Neural crest cell (in vitro differentiated cells): ENCODE data around the gene CFAP77. TPM values are rescaled to one million over a fixed set of nuclear protein-coding genes. Genes with fewer than 3 reads are reported as not detected.

Source experiments
- DNase-seq: peaks from one replicate; pipeline ENCODE4 v3.0.0; 2021; ENCODE audit warnings: low read depth, mixed read lengths, low spot score
- H3K27ac Mint-ChIP-seq: one replicate; pipeline ENCODE4 v1.8.0; 2021; ENCODE audit warnings: mild to moderate bottlenecking, mixed read lengths; ENCODE audit not compliant: unreplicated experiment
- H3K27me3 Mint-ChIP-seq: 2 replicates; pipeline ENCODE4 v1.8.0; 2021; ENCODE audit warnings: low read depth, mild to moderate bottlenecking, mixed read lengths
- H3K36me3 Mint-ChIP-seq: 2 replicates; pipeline ENCODE4 v1.8.0; 2021; ENCODE audit warnings: low read depth, mild to moderate bottlenecking, mixed read lengths
- H3K4me1 Mint-ChIP-seq: 2 replicates; pipeline ENCODE4 v1.8.0; 2021; ENCODE audit warnings: mixed read lengths
- H3K4me3 Mint-ChIP-seq: one replicate; pipeline ENCODE4 v1.8.0; 2021; ENCODE audit warnings: mild to moderate bottlenecking, mixed read lengths
- H3K9me3 Mint-ChIP-seq: 2 replicates; pipeline ENCODE4 v1.8.0; 2021; ENCODE audit warnings: mixed read lengths
- total RNA-seq: library from RNA; stranded (reverse); gene quantifications from 2 replicates; pipeline ENCODE4 v1.2.1, GENCODE V29; 2021
- TF ChIP-seq, protein P1 (sequence below): fragments of 200-600 bp; sonication (generic); conservative IDR thresholded peaks from 2 replicates; pipeline ENCODE4 v1.5.0; 2021; ENCODE audit warnings: antibody characterized with exemption, mild to moderate bottlenecking

Gene CFAP77
- total RNA-seq, 1 donor from 2014 or later, result 0.23 TPM

DNA sequence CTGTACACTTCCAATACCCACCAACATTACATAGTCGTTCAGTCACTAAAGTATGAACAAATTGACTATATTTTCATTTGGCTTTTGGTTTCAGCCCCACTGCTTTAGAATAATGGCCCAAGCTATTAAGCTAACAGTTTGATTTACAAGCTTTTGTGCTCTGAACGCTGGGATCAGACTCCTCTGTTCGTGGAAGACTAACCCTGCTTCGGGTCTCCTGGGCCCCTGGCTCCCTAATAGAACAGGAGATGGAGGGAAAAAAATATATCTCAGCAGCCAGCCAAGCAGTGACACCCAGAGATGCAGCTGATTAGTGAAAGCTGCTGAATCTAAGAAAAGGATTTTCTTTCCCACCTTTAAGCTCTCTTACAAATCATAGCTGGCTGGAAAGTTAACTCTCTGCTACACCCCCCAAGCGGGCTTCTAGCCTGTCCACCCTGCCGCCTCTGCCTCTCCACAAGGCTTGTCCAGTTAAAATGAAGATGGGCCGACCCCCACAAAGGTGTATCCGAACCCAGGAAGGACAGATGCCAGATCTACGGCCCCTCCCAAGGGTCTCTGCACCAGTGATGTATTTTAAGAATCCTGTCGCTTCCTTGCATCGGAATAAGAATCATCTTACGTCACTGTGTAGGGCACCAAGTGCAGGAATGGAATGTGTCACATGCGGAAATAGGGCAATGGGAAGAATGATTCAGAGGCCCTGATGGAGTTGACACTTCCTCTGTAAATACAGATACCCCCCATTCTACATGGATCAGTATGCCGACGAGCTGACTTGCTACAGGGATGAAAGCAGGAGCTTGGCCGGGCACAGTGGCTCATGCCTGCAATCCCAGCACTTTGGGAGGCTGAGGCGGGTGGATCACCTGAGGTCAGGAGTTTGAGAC, 139.0 kb downstream of the CFAP77 start:
- no peak for DNase-seq
- H3K27me3 Mint-ChIP-seq, result no peaks in the 10 kb centered on the region
- TF ChIP-seq, protein P1, sequence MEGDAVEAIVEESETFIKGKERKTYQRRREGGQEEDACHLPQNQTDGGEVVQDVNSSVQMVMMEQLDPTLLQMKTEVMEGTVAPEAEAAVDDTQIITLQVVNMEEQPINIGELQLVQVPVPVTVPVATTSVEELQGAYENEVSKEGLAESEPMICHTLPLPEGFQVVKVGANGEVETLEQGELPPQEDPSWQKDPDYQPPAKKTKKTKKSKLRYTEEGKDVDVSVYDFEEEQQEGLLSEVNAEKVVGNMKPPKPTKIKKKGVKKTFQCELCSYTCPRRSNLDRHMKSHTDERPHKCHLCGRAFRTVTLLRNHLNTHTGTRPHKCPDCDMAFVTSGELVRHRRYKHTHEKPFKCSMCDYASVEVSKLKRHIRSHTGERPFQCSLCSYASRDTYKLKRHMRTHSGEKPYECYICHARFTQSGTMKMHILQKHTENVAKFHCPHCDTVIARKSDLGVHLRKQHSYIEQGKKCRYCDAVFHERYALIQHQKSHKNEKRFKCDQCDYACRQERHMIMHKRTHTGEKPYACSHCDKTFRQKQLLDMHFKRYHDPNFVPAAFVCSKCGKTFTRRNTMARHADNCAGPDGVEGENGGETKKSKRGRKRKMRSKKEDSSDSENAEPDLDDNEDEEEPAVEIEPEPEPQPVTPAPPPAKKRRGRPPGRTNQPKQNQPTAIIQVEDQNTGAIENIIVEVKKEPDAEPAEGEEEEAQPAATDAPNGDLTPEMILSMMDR, result no peak
- H3K4me1 Mint-ChIP-seq, result peaks cover 50% of the 10 kb centered on the region
- no peaks in the 10 kb centered on the region for H3K36me3 Mint-ChIP-seq
- H3K27ac Mint-ChIP-seq, result peak overlapping the region; percentile 63
- peak overlapping the region; percentile 68 for H3K4me3 Mint-ChIP-seq
- no peaks in the 10 kb centered on the region for H3K9me3 Mint-ChIP-seq

DNA sequence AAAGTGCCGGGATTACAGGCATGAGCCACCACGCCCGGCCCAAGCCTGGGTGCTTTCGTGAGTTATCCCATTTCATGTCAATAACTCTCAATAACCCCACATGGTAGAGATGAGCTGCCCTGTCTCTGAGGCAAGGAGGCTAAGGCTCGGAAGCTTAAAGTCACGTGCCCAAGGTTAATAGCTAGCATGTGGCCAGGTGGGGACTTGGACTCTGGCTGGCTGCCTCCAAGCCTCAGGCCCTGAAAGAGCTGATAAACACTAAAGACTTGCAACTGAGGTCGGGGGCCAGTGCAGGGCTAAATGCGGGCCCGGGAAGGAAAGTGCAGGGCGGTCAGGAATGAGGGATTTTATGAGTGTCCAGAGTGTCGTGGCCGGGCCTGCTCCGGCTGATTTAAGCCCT, 141.5 kb downstream of the CFAP77 start:
- Mint-ChIP-seq H3K9me3 (peaks cover 5% of the 10 kb centered on the region), H3K27ac (no peak overlapping the region), H3K4me3 (no peak overlapping the region), H3K4me1 (peaks cover 57% of the 10 kb centered on the region), H3K36me3 (no peaks in the 10 kb centered on the region), H3K27me3 (peaks cover 3% of the 10 kb centered on the region)
- TF ChIP-seq, protein P1, result no peak
- no peak for DNase-seq

DNA sequence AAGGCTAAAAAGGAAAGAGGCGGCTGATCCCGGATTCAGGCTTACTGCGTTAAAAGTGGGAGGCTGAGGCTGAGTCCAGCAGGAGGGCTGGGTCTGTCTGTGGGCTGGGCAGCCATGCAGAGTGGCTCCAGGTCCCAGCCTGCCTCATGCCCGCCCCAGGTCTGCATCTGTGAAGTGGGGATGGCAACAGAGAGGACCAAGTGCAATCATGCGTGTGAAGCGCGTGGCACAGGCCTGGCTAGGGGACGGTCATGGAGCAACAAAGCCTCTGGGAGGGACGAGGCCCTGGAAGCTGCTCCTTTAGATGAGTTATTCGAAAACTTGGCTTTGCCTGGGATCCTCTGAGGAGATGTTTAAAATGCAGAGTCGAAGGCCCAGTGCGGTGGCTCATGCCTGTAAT, 142.0 kb downstream of the CFAP77 start:
- Mint-ChIP-seq H3K27ac (no peak overlapping the region), H3K36me3 (no peaks in the 10 kb centered on the region), H3K9me3 (peaks cover 5% of the 10 kb centered on the region), H3K27me3 (peaks cover 5% of the 10 kb centered on the region), H3K4me1 (peaks cover 57% of the 10 kb centered on the region), H3K4me3 (no peak overlapping the region)
- no peak for DNase-seq
- TF ChIP-seq, protein P1, result no peak

DNA sequence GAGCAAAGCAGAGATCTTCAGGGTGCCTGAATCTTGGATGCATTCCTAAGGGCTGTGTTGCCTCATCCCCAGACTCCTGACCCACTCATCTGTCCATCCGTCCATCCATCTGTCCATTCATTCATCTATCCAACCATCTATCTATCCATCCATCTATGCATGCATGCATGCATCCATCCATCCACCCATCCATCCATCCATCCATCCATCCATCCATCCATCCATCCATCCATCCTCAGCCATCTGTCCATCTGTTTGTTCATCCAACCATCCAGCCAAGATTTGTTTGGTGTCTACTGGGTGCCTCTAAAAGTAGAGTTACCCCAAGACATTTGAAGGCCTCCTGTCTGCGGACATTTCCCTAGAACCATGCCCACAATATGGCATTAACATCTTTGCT, 144.7 kb downstream of the CFAP77 start:
- peaks cover 5% of the 10 kb centered on the region for H3K27me3 Mint-ChIP-seq
- H3K4me1 Mint-ChIP-seq, result peaks cover 42% of the 10 kb centered on the region
- H3K9me3 Mint-ChIP-seq, result peaks cover 9% of the 10 kb centered on the region
- H3K4me3 Mint-ChIP-seq, result no peak overlapping the region
- no peaks in the 10 kb centered on the region for H3K36me3 Mint-ChIP-seq
- TF ChIP-seq, protein P1, result no peak
- DNase-seq, result no peak
- H3K27ac Mint-ChIP-seq, result no peak overlapping the region

DNA sequence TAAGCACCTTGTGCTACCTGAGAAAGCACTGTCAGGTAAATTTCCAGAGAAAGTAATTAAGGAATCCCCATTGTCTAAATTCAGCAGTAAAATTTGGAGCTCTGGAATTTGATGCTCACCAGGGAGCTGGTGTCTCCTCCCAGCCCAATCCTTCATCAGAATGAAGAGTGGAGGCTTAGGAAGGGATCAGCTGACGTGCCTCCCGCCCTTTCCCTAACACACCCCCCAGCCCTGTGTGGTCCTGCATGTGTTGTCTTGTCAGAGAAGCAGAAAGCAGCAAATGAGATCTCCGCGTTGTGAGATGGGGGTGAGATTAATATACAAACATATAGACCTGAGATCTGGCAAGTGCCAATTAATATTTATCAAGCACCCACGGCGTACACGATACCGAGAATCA, 145.5 kb downstream of the CFAP77 start:
- Mint-ChIP-seq H3K4me1 (peaks cover 42% of the 10 kb centered on the region), H3K36me3 (no peaks in the 10 kb centered on the region), H3K27me3 (peaks cover 6% of the 10 kb centered on the region), H3K9me3 (peaks cover 9% of the 10 kb centered on the region), H3K4me3 (no peak overlapping the region), H3K27ac (peak overlapping the region; percentile 79)
- DNase-seq, result no peak
- TF ChIP-seq, protein P1, result no peak
